Duodenal mucosa (tissue), 2 donors: Measurements from ENCODE around the gene LASP1.

Experiments used
- H3K27ac ChIP-seq: one replicate; pipeline ENCODE4 v1.7.0; 2013; ENCODE audit warnings: low read depth, low read length
- H3K27me3 ChIP-seq, 2 donors: one replicate each; pipeline ENCODE4 v1.7.0; 2013; ENCODE audit warnings: low read length in 2 of 2, control low read depth in 1 of 2; ENCODE audit not compliant: insufficient read depth in 2 of 2, control insufficient read depth in 1 of 2
- H3K36me3 ChIP-seq, 2 donors: one replicate each; pipeline ENCODE4 v1.7.0; 2013; ENCODE audit warnings: low read length in 2 of 2, control low read depth in 1 of 2; ENCODE audit not compliant: insufficient read depth in 2 of 2, control insufficient read depth in 1 of 2
- H3K4me1 ChIP-seq, 2 donors: one replicate each; pipeline ENCODE4 v1.7.0; 2013; ENCODE audit warnings: low read length in 2 of 2, control low read depth in 1 of 2; ENCODE audit not compliant: insufficient read depth in 2 of 2, control insufficient read depth in 1 of 2
- H3K4me3 ChIP-seq, 2 donors: one replicate each; pipeline ENCODE4 v1.7.0; 2013; ENCODE audit warnings: low read length in 2 of 2, low read depth in 1 of 2
- H3K9ac ChIP-seq, 2 donors: one replicate each; pipeline ENCODE4 v1.7.0; 2013; ENCODE audit warnings: low read length in 2 of 2, low read depth in 1 of 2
- H3K9me3 ChIP-seq, 2 donors: one replicate each; pipeline ENCODE4 v1.7.0; 2013; ENCODE audit warnings: low read length in 2 of 2, control low read depth in 1 of 2; ENCODE audit not compliant: control insufficient read depth in 1 of 2

LASP1 gene

DNA sequence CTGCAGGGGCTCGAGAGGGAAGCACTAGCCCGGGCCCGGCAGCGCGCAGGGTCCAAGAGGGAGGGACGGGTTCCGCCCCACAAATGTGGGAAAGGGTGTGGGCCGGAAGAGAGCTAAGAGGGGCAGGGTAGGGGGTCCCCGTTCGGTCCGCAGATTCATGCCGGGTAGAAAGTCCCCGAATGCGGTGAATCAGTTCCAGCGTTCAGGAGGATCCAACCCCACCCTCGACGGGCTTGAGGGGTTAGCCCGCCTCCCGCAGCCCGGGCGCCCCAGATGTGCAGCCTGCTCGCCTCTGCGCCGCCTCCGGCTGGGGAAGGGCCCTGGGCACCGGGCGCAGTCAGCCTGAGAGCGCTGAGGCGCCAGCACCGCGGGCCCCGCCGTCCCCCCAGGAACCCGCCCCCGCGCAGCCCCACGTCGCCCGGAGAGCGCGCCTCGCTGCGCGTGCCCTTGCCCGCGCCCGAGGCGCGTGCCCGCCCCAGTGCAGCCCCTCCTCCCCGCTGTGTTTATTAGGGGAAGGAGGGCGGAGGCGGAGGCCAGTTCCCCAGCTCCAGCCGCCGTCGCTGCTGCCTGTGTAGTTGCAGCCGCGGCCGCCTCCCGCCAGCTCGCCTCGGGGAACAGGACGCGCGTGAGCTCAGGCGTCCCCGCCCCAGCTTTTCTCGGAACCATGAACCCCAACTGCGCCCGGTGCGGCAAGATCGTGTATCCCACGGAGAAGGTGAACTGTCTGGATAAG, at the start of gene LASP1:
Gene LASP1, plus strand, starts transcription at position 533 of the 733 bp plus-strand sequence. Its CDS starts 132 bp downstream, at position 665.
- H3K9me3 ChIP-seq = no peaks in the 10 kb centered on the region
- H3K4me3 ChIP-seq = peak within 1 kb of the TSS; percentile 95 to 99
- H3K36me3 ChIP-seq = peaks cover 0 to 8% of the 10 kb centered on the region in 2 donors
- peak within 1 kb of the TSS; percentile 89 for H3K27ac ChIP-seq
- no peaks in the 10 kb centered on the region for H3K27me3 ChIP-seq
- peak within 1 kb of the TSS; percentile 91 to 99 for H3K9ac ChIP-seq
- peaks cover 43 to 47% of the 10 kb centered on the region in 2 donors for H3K4me1 ChIP-seq

DNA sequence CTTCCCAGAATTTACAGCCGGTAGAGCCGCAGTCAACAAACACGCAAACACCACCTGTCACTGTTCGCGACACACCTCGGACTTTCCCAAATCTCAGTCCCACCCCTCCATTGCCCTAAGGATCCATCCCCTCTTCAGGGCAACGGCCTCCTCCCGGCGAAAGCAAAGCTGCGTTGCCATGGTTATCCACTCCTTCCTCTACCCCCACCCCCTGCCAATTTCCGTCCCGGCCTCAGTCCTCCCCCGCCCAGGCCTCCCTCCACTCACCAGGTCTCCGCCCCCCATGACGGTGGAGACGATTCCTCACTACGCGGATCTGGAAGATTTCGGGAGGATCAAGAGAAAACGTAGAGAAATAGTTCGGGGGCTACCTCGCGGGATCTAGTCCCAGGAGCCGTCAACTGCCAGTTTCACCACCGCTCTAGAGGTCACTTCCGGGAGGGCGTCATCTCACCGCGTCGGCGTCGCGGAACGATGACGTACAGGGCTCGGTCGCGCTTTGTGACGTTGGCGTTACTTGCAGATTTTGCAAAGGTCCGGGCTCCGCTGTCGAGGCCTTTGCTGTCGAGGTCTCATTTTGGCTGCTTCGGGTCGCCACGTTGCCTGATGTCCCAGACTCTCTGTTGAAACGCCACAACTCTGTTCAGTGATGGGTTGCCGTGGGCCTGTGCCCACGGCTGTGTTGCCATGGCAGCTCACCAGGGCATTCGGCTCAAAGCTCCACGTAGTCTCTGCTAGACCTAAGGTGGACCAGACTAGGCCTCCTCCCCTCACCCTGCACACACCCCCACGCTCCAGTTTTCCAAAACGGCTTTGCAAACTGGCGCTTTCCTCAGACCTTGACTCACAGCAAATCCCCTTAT, 44.7 kb upstream of the LASP1 start, which contains the start of gene CWC25:
Gene CWC25, minus strand, starts transcription at position 423 of the 863 bp plus-strand sequence. Its CDS starts 138 bp downstream, at position 285.
- Histone ChIP-seq H3K27ac (peak within 1 kb of the TSS; percentile 97), H3K4me1 (peaks cover 14 to 19% of the 10 kb centered on the region in 2 donors), H3K4me3 (peak within 1 kb of the TSS; percentile 98), H3K27me3 (no peaks in the 10 kb centered on the region), H3K9ac (peak within 1 kb of the TSS; percentile 95 to 98), H3K9me3 (no peaks in the 10 kb centered on the region), H3K36me3 (peaks cover 9 to 15% of the 10 kb centered on the region in 2 donors)

DNA sequence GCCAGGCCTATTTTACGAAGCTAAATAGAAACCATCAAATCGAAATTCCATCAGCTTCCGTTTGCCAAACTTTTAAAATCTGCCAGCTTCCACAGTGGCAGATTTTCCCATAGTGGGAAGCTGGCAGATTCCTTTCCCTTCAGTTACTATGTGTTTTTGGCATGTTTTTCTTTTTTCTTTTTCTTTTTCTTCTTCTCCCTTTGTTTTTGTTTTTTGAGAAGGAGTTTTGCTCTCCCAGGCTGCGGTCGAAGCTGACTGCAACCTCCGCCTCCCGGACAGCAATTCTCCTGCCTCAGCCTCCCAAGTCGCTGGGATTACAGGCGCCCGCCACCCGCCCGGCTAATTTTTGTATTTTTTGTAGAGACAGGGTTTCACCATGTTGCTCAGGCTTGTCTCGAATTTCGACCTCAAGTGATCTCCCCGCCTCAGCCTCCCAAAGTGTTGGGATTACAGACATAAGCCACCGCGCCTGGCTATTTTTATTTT, 44.1 kb upstream of the LASP1 start:
- H3K27me3 ChIP-seq = no peaks in the 10 kb centered on the region
- peaks cover 3 to 8% of the 10 kb centered on the region in 2 donors for H3K36me3 ChIP-seq
- H3K9ac ChIP-seq = peak overlapping the region; percentile 95 to 98
- peaks cover 14 to 19% of the 10 kb centered on the region in 2 donors for H3K4me1 ChIP-seq
- peak overlapping the region; percentile 98 for H3K4me3 ChIP-seq
- H3K27ac ChIP-seq = peak overlapping the region; percentile 97
- H3K9me3 ChIP-seq = no peaks in the 10 kb centered on the region

DNA sequence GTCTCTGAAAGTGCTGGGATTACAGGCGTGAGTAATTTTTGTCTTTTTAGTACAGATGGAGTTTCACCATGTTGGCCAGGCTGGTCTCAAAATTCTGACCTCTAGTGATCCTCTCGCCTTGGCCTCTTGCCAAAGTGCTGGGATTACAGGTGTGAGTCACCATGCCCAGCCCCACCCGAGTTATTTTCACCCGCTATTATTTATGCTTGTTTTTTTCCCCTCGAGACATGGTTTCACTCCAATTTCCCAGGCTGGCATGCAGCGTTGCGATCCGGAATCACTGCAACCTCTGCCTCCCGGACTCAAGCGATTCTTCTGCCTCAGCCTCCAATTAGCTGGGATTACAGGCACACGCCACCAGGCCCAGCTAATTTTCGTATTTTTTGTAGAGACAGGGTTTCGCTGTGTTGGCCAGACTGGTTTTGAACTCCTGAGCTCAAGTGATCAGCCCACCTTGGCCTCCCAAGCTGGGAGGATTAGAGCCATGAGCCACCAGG, 25.5 kb upstream of the LASP1 start:
- no peak overlapping the region for H3K9ac ChIP-seq
- no peaks in the 10 kb centered on the region for H3K4me1 ChIP-seq
- H3K36me3 ChIP-seq = peaks cover 13 to 20% of the 10 kb centered on the region in 2 donors
- no peaks in the 10 kb centered on the region for H3K27me3 ChIP-seq
- no peaks in the 10 kb centered on the region for H3K9me3 ChIP-seq
- H3K27ac ChIP-seq = no peak overlapping the region
- no peak overlapping the region for H3K4me3 ChIP-seq

DNA sequence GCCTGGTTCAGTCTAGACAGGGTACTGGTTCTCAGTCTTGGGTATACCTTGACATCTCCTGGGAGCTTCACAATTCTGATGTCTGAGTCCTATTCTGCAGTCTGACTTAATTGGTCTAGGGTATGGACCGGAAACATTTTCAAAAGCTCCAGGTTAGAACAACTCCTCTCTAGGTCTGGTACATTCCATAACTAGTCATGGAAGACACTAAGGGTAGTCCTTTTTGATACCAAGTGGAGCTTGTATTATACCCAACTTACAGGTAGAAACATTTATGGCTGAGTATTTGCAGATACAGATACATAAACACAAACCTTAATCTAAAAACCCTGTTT, 21.3 kb upstream of the LASP1 start:
- peaks cover 28 to 54% of the 10 kb centered on the region in 2 donors for H3K36me3 ChIP-seq

DNA sequence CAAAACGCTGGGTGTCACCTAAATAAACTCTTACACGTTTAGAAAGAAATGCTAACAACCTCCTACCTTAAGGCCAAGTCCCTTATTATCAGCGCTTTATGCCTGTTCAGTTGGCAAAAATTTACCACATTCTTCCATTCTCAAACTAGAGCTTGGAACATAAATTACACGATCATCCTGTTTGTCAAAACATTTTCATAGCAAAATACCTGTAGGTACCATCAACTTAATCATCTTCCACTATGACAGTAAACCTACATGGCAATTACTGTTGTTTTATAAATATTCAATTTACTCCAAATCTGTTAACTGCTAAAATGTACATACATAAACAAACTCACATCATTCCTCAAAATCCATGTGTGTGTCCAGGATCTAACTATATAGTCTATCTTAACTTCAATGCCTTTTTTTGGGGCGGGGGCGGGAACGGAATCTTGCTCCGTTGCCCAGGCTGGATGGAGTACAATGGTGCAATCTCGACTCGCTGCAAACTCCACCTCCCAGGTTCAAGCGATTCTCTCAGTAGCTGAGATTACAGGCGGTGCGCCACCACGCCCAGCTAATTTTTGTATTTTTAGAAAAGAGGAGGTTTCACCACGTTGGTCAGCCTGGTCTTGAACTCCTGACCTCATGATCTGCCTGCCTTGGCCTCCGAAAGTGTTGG, 20.8 kb upstream of the LASP1 start:
- H3K4me1 ChIP-seq = peaks cover 16 to 26% of the 10 kb centered on the region in 2 donors
- H3K27ac ChIP-seq = no peak overlapping the region
- H3K4me3 ChIP-seq = no peak overlapping the region
- no peak overlapping the region for H3K9ac ChIP-seq
- no peaks in the 10 kb centered on the region for H3K27me3 ChIP-seq
- H3K9me3 ChIP-seq = no peaks in the 10 kb centered on the region
- H3K36me3 ChIP-seq = peaks cover 28 to 54% of the 10 kb centered on the region in 2 donors

More for the DNA sequence above, 21.3 kb upstream of the LASP1 start:
- no peak overlapping the region for H3K27ac ChIP-seq
- no peak overlapping the region for H3K4me3 ChIP-seq
- H3K9me3 ChIP-seq = no peaks in the 10 kb centered on the region
- peaks cover 16 to 26% of the 10 kb centered on the region in 2 donors for H3K4me1 ChIP-seq
- H3K27me3 ChIP-seq = no peaks in the 10 kb centered on the region
- no peak overlapping the region for H3K9ac ChIP-seq

DNA sequence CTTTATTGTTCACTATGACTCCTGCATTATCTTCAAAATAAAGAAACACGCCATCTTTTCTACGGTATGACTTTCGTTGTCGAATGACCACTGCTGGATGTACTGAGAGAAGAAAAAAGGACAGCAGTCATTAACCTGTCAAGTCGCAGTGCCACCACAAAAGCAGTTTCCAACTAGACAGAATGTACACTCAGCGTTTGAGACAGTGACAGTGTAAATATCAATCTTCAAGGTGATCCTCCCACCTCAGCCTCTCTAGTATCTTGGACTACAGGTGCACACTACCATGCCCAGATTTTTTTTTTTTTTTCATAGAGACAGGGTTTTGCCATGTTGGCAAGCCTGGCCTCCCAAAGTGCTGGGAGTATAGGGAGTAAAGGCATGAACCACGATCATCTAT, 19.5 kb upstream of the LASP1 start:
- Histone ChIP-seq H3K9me3 (no peaks in the 10 kb centered on the region), H3K4me3 (no peak overlapping the region), H3K27me3 (no peaks in the 10 kb centered on the region), H3K4me1 (peaks cover 16 to 30% of the 10 kb centered on the region in 2 donors), H3K9ac (no peak overlapping the region), H3K27ac (no peak overlapping the region), H3K36me3 (peaks cover 28 to 54% of the 10 kb centered on the region in 2 donors)

- Histone ChIP-seq H3K4me1 (peaks cover 16 to 30% of the 10 kb centered on the region in 2 donors), H3K36me3 (peaks cover 28 to 54% of the 10 kb centered on the region in 2 donors), H3K4me3 (peak overlapping the region; percentile 81 to 98), H3K27me3 (no peaks in the 10 kb centered on the region), H3K27ac (no peak overlapping the region), H3K9ac (peak overlapping the region; percentile 86 to 93), H3K9me3 (no peaks in the 10 kb centered on the region)
These were observed 18.4 kb upstream of the LASP1 start for GRCh38 chr17:38851434-38851833.

GRCh38 chr17:38852771-38853291, 17.0 kb upstream of the LASP1 start:
- Histone ChIP-seq H3K27me3 (no peaks in the 10 kb centered on the region), H3K9me3 (no peaks in the 10 kb centered on the region), H3K4me1 (peaks cover 16 to 30% of the 10 kb centered on the region in 2 donors), H3K27ac (peak overlapping the region; percentile 86), H3K36me3 (peaks cover 25 to 48% of the 10 kb centered on the region in 2 donors), H3K9ac (peak overlapping the region; percentile 86 to 93), H3K4me3 (peak overlapping the region; percentile 81 to 98)
